HUES64 (cell line): ENCODE results near the gene KLHL13.

Source experiments
- H3K27ac ChIP-seq: 2 replicates; pipeline ENCODE4 v1.7.0; 2013; ENCODE audit warnings: low read depth, low read length, inconsistent platforms
- H3K27me3 ChIP-seq: 2 replicates; pipeline ENCODE4 v1.6.1; 2013; ENCODE audit warnings: mild to moderate bottlenecking, low read length; ENCODE audit not compliant: insufficient read depth
- H3K36me3 ChIP-seq: 2 replicates; pipeline ENCODE4 v1.6.1; 2013; ENCODE audit warnings: mild to moderate bottlenecking, low read length; ENCODE audit not compliant: insufficient read depth
- H3K4me1 ChIP-seq: 2 replicates; pipeline ENCODE4 v1.6.1; 2013; ENCODE audit warnings: mild to moderate bottlenecking, low read length, moderate library complexity; ENCODE audit not compliant: insufficient read depth
- H3K4me3 ChIP-seq: 2 replicates; pipeline ENCODE4 v1.5.1; 2013; ENCODE audit warnings: mild to moderate bottlenecking, low read length, moderate library complexity
- H3K9ac ChIP-seq: 2 replicates; pipeline ENCODE4 v1.6.1; 2013; ENCODE audit warnings: mild to moderate bottlenecking, low read depth, low read length
- H3K9me3 ChIP-seq: 2 replicates; pipeline ENCODE4 v1.6.1; 2013; ENCODE audit warnings: low read depth, low read length; ENCODE audit not compliant: insufficient read depth
- WGBS: fragments of 150-250, 120-280 bp; methylation state at CpG from one replicate; pipeline ENCODE4 v1.1.7; 2013; ENCODE audit warnings: missing lambda C conversion rate; 5-methylcytosine and 5-hydroxymethylcytosine counted together

Gene KLHL13

GRCh38 chrX:118066867-118067515 lies 49.6 kb downstream of the KLHL13 start:
- Histone ChIP-seq H3K27ac (no peak overlapping the region), H3K4me3 (no peak overlapping the region), H3K36me3 (no peaks in the 10 kb centered on the region), H3K4me1 (no peaks in the 10 kb centered on the region), H3K9me3 (no peaks in the 10 kb centered on the region), H3K9ac (no peak overlapping the region), H3K27me3 (no peaks in the 10 kb centered on the region)
- no CpG with 5 or more reads among the region's 2 CpGs for WGBS

DNA sequence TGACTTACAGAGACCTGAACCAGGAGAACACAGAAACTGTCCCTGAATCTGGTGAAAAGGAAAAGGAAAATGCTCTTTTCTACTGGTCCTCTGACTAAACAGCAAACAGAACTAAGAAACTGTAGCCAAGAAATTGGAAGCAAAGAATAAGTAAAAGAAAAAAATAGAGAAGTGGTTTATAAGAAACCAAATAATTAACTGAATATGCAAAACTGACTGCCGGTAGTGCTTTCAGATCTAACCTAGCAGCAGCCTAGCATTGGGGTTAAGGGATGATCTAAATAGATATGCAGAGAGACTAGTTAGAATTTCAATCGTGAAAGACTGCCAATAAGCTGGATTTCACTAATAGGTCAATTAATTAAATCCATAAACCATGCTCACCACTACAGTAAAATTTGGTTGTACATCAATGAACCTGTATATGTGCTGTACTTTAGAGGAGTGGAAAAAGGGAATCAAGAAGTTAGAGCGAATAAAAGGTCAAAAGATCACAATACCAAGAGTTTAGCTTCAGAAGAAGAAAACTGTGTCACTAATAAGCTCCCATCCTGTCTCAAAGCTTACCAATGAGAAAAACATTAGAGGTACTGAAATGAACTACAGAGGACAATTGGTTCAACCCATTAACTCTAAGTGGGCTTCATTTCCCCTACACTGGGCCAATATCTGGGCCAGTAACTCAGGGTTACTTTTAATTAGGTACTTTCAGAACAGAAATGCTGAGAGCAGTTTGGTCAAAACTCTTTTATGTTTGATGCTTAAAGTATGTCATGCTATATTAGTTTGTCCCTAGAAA lies 53.6 kb downstream of the KLHL13 start:
- Histone ChIP-seq H3K27me3 (no peaks in the 10 kb centered on the region), H3K27ac (no peak overlapping the region), H3K9me3 (no peaks in the 10 kb centered on the region), H3K4me3 (no peak overlapping the region), H3K9ac (no peak overlapping the region), H3K4me1 (no peaks in the 10 kb centered on the region), H3K36me3 (no peaks in the 10 kb centered on the region)
- WGBS, result 82% methylated on average over 2 of the region's 3 CpGs

DNA sequence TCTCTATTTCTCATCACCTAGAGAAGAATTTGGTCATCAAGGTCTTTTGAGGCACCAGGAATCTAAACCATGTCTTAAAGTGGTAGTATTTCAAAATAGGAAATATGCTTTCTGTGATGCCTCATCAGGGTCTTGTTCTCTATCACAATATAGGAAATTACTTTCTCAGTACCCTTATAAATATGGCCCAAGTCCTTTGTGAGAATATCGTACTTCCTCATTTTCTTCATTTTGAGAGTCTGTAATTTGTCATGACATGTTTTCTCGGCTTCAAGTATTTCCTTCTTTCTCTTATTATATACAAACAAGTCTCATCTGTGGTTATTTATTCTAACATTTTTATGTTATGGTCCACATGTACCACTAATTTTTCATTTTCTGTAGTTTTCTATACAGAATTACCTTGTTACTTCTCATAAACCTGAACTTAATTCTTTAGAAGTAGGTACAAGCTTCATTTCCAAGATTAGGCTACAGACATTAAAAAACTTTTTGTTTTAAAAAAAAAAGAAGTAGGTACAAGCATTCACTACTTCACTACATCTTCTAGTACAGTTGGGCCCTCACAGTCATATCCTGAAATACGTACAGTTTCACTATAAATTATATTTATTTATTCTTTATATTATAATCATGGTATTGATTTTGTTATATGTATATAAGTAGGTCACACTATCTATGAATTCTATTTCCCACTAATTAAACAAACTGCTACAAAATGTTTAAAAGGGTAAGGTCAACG lies 54.4 kb downstream of the KLHL13 start:
- Histone ChIP-seq H3K27ac (no peak overlapping the region), H3K4me3 (no peak overlapping the region), H3K9ac (no peak overlapping the region), H3K9me3 (no peaks in the 10 kb centered on the region), H3K36me3 (no peaks in the 10 kb centered on the region), H3K27me3 (no peaks in the 10 kb centered on the region), H3K4me1 (no peaks in the 10 kb centered on the region)
- 90% methylated on average over 2 of the region's 4 CpGs for WGBS

DNA sequence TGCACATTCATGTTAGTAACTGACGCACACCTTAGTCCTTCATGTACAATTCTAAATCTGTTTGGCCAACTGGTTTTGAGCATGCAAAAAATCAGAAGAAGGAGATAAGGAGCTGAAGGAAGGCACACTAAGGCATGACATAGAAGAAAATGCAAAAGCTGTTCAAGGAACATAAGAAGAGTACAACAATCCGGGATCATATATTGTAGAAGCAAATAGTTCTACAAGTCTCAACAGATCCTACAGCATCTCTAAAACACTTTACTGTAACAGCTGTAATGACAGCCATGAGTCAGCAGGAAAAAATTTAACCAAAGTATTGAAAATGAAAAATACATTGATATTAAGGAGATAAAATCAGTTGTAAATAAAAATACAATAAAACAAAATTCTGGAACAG lies 57.7 kb downstream of the KLHL13 start:
- Histone ChIP-seq H3K4me1 (no peaks in the 10 kb centered on the region), H3K9me3 (no peaks in the 10 kb centered on the region), H3K4me3 (no peak overlapping the region), H3K27ac (no peak overlapping the region), H3K9ac (no peak overlapping the region), H3K36me3 (no peaks in the 10 kb centered on the region), H3K27me3 (no peaks in the 10 kb centered on the region)
- WGBS, result 94% methylated on average over 2 of the region's 2 CpGs

DNA sequence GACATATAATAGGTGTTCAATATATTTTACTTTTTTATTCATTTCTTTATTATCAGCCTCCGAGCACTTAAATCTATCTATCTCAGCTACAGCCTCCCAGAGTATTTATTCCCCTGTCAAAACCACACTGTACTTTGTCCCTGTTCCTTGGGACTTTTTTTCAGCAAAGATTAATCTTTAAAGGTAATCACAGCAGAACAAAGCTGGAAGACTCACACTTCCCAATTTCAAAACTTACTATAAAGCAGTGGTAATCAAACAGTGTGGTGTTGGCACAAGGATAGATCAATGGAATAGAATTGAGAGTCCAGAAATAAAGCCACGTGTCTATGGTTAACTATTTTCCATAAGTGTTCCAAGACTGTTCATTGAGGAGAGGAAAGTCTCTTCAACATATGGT lies 59.7 kb downstream of the KLHL13 start:
- Histone ChIP-seq H3K9me3 (no peaks in the 10 kb centered on the region), H3K9ac (no peak overlapping the region), H3K4me1 (no peaks in the 10 kb centered on the region), H3K4me3 (no peak overlapping the region), H3K36me3 (no peaks in the 10 kb centered on the region), H3K27me3 (no peaks in the 10 kb centered on the region), H3K27ac (no peak overlapping the region)
- WGBS, result 92% methylated on average over 2 of the region's 2 CpGs

DNA sequence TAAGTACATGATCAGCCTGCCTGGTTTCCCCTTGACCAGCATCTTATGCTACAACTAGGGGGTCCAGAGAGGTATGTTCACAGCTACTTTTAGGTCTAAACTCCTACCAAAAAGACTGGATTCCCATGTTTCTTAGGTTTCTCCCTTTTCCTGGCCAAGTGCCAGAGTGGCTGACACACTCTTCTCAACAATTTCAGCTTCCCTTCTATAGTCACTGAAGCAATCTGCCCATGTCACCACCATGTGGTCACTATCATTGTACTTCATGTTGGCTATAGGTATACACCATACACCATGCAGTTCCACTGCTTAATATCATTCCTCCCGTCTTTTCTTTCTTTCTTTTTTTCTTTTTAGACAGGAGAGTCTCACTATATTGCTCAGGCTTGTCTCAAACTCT lies 66.9 kb downstream of the KLHL13 start:
- Histone ChIP-seq H3K9me3 (no peaks in the 10 kb centered on the region), H3K4me3 (no peak overlapping the region), H3K4me1 (no peaks in the 10 kb centered on the region), H3K27ac (no peak overlapping the region), H3K9ac (no peak overlapping the region), H3K36me3 (no peaks in the 10 kb centered on the region), H3K27me3 (no peaks in the 10 kb centered on the region)
- 100% methylated on average over 1 of the region's 1 CpG for WGBS

DNA sequence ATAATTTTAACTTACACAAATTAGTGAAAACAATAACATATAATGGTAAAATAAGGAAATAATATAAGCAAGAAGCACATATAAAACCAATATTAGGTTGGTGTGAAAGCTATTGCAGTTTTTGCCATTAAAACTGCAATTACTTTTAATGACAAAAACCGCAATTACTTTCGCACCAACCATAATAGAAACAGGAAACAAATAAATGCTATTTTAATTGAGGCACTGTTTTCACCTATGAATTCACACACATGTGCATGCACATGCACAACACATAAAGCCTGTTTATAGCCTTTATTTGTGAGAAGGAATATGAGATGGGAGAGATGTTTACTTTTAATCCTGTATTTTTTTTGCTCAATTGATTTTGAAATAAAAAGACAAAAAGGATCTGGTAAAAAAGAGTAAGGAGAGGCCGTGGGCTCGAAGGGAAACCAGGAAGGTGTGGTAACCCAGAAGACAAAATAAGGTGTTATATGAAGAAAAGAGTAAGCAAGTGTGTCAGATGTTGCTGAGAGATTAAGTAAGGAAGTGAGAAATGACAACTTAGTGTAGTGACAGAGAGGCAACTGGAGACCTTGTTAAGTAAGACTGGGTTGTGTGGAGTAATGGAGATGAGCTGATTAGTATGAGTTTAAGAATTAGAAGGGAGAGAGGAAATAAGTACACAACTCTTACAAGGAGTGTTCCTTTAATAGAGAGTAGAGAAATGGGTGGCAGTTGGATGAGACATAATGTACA lies 69.0 kb downstream of the KLHL13 start:
- H3K4me3 ChIP-seq, result no peak overlapping the region
- WGBS, result 94% methylated on average over 2 of the region's 4 CpGs
- H3K9me3 ChIP-seq, result no peaks in the 10 kb centered on the region
- H3K4me1 ChIP-seq, result no peaks in the 10 kb centered on the region
- H3K9ac ChIP-seq, result no peak overlapping the region
- no peak overlapping the region for H3K27ac ChIP-seq
- no peaks in the 10 kb centered on the region for H3K36me3 ChIP-seq
- no peaks in the 10 kb centered on the region for H3K27me3 ChIP-seq

DNA sequence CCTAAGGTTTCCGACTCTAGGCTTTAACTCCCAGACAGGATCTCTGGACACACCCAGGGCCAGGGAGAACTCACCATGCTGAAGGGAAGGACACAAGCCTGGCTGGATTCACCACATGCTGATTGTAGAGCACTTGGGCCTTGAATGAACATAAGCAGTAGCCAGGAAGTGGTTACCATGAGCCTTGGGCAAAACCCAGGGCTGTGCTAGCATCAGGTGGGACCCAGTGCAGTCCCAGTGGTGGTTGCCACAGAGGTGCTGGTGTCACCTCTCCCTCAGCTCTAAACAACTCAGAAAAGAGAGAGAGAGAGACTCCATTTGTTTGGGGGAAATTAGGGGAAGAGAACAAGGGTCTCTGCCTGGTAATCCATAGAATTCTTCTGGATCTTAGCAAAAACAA lies 77.0 kb downstream of the KLHL13 start:
- no peak overlapping the region for H3K27ac ChIP-seq
- no peaks in the 10 kb centered on the region for H3K9me3 ChIP-seq
- no peaks in the 10 kb centered on the region for H3K4me1 ChIP-seq
- H3K36me3 ChIP-seq, result no peaks in the 10 kb centered on the region
- no peak overlapping the region for H3K9ac ChIP-seq
- no peaks in the 10 kb centered on the region for H3K27me3 ChIP-seq
- H3K4me3 ChIP-seq, result no peak overlapping the region
- WGBS, result 96% methylated on average over 1 of the region's 1 CpG

- H3K36me3 ChIP-seq, result no peaks in the 10 kb centered on the region
- no peaks in the 10 kb centered on the region for H3K4me1 ChIP-seq
- no peak overlapping the region for H3K9ac ChIP-seq
- H3K9me3 ChIP-seq, result no peaks in the 10 kb centered on the region
- no peak overlapping the region for H3K4me3 ChIP-seq
- 94% methylated on average over 2 of the region's 3 CpGs for WGBS
- no peaks in the 10 kb centered on the region for H3K27me3 ChIP-seq
- H3K27ac ChIP-seq, result no peak overlapping the region
These were observed 77.8 kb downstream of the KLHL13 start for GRCh38 chrX:118038614-118039365.

GRCh38 chrX:118026631-118027030 lies 90.0 kb downstream of the KLHL13 start:
- 100% methylated on average over 1 of the region's 1 CpG for WGBS
- H3K36me3 ChIP-seq, result no peaks in the 10 kb centered on the region

More at GRCh38 chrX:118026631-118027030, 90.0 kb downstream of the KLHL13 start:
- Histone ChIP-seq H3K4me3 (no peak overlapping the region), H3K9ac (no peak overlapping the region), H3K9me3 (no peaks in the 10 kb centered on the region), H3K4me1 (no peaks in the 10 kb centered on the region), H3K27me3 (no peaks in the 10 kb centered on the region), H3K27ac (no peak overlapping the region)
